HepG2 (cell line): Measurements from ENCODE around the gene GABRB1. TPM values are rescaled to one million over a fixed set of nuclear protein-coding genes. Genes with fewer than 3 reads are reported as not detected.

ENCODE experiments used
- ATAC-seq: fragments of 200-7000 bp; cut with Tn5 transposase; 3 replicates; pipeline ENCODE4 v1.9.1; 2020; ENCODE audit warnings: mild to moderate bottlenecking, moderate library complexity
- BruUV-seq: library from RNA; stranded (reverse); fragments of 400-500 nt; replicated peaks from 2 replicates; lab custom pipeline; 2021; lab: Mats Ljungman, UMichigan
- CTCF ChIA-PET: fragments of 300-600 bp; formaldehyde crosslinking; extraction: SDS; loops from one replicate; lab custom pipeline; 2021; ENCODE audit warnings: low total read pairs, inconsistent platforms, low intra/inter-chr PET ratio; lab: Yijun Ruan, JAX
- POLR2A ChIA-PET: fragments of 350-600 bp; sonication (Branson Sonifier 250); formaldehyde crosslinking; loops from one replicate; lab custom pipeline; 2020; ENCODE audit warnings: antibody characterized with exemption, inconsistent platforms; lab: Yijun Ruan, JAX
- DNase-seq: peaks from one replicate; pipeline ENCODE4 v3.0.0-alpha.2; 2015; ENCODE audit warnings: low spot score
- FAIRE-seq: peaks from 3 replicates; lab custom pipeline; 2011; peaks lifted over from hg19 to GRCh38; lab: Jason Lieb, UNC
- H2AFZ ChIP-seq: one replicate; pipeline ENCODE4 v1.6.1; 2011; ENCODE audit warnings: low read length, inconsistent platforms
- H3K27ac ChIP-seq: fragments of 300-600 bp; 3 replicates; pipeline ENCODE4 v1.8.0; 2011; ENCODE audit warnings: mixed run types, mild to moderate bottlenecking, mixed read lengths, low read length, inconsistent platforms; ENCODE audit not compliant: insufficient read depth; ENCODE audit errors: extremely low read length
- H3K27me3 ChIP-seq, 2 experiments: fragments of 200-600 bp in 1 of 2; 2 replicates in 1 of 2; 3 replicates in 1 of 2; pipeline versions ENCODE4 v1.6.0 to v1.8.0; 2011; ENCODE audit warnings: low read length in 2 of 2, mild to moderate bottlenecking in 2 of 2, moderate library complexity in 2 of 2, inconsistent platforms in 1 of 2; ENCODE audit not compliant: insufficient read depth in 2 of 2, control insufficient read depth in 1 of 2
- H3K36me3 ChIP-seq, 2 experiments: fragments of 200-600 bp in 1 of 2; replicated peaks in 1 of 2; 2 replicates in 1 of 2; 3 replicates in 1 of 2; pipeline versions ENCODE4 v1.5.1 to v1.8.0; 2011; ENCODE audit warnings: low read length in 2 of 2, inconsistent platforms in 1 of 2; ENCODE audit not compliant: insufficient read depth in 2 of 2, control insufficient read depth in 1 of 2
- H3K4me1 ChIP-seq: 2 replicates; pipeline ENCODE4 v1.5.1; 2012; ENCODE audit warnings: low read length, inconsistent platforms; ENCODE audit not compliant: insufficient read depth
- H3K4me2 ChIP-seq: 2 replicates; pipeline ENCODE4 v1.6.0; 2011; ENCODE audit warnings: low read depth, low read length, inconsistent platforms
- H3K4me3 ChIP-seq, 3 experiments: fragments of 200-600 bp in 1 of 3; sonication (generic), shearing (Covaris generic) in 1 of 3; replicated peaks in 1 of 3; 2 replicates each; pipeline ENCODE4 v1.5.1; 2011 to 2016; ENCODE audit warnings: low read length in 3 of 3, inconsistent platforms in 2 of 3, low read depth in 2 of 3, mild to moderate bottlenecking in 2 of 3, control low read depth in 1 of 3, mixed read lengths in 1 of 3; ENCODE audit not compliant: insufficient read depth in 1 of 3
- H3K79me2 ChIP-seq: one replicate; pipeline ENCODE4 v1.6.1; 2011; ENCODE audit warnings: low read length, inconsistent platforms; ENCODE audit not compliant: insufficient read depth
- H3K9ac ChIP-seq: 2 replicates; pipeline ENCODE4 v1.6.0; 2011; ENCODE audit warnings: mild to moderate bottlenecking, low read depth, low read length, inconsistent platforms; ENCODE audit not compliant: insufficient read depth
- H3K9me3 ChIP-seq: 2 replicates; pipeline ENCODE4 v1.5.1; 2012; ENCODE audit warnings: mild to moderate bottlenecking, low read length
- H4K20me1 ChIP-seq: 2 replicates; pipeline ENCODE4 v1.6.0; 2011; ENCODE audit warnings: inconsistent platforms, mild to moderate bottlenecking, low read length, moderate library complexity; ENCODE audit not compliant: insufficient read depth
- CSRNP1 ChIP-seq: sonication (generic); formaldehyde crosslinking; IDR thresholded peaks from 2 replicates; pipeline ENCODE4 v1.8.1; 2023; ENCODE audit warnings: mild to moderate bottlenecking, missing genetic modification reagents
- DMAP1 ChIP-seq: IDR thresholded peaks from 2 replicates; pipeline ENCODE4 v1.6.1; 2016
- EHMT2 ChIP-seq: fragments of 200-600 bp; sonication (generic); IDR thresholded peaks from 2 replicates; pipeline ENCODE4 v1.7.0; 2017; ENCODE audit warnings: antibody characterized with exemption, low read depth, low read length, borderline replicate concordance
- HMG20A ChIP-seq: IDR thresholded peaks from 2 replicates; pipeline ENCODE4 v1.6.1; 2016; ENCODE audit warnings: borderline replicate concordance
- KDM4B ChIP-seq: sonication (generic); formaldehyde crosslinking; IDR thresholded peaks from 2 replicates; pipeline ENCODE4 v1.4.0; 2020; ENCODE audit warnings: missing genetic modification reagents
- NCOR1 ChIP-seq: fragments of 200-600 bp; sonication (generic); IDR thresholded peaks from 2 replicates; pipeline ENCODE4 v1.7.0; 2017; ENCODE audit warnings: antibody characterized with exemption, low read length, borderline replicate concordance
- NFE2 ChIP-seq: sonication (generic); formaldehyde crosslinking; IDR thresholded peaks from 2 replicates; pipeline ENCODE4 v1.4.0; 2020; ENCODE audit warnings: missing genetic modification reagents
- PREB ChIP-seq: sonication (generic); formaldehyde crosslinking; IDR thresholded peaks from 2 replicates; pipeline ENCODE4 v1.4.0; 2020; ENCODE audit warnings: missing genetic modification reagents
- RBAK ChIP-seq: sonication (generic); formaldehyde crosslinking; IDR thresholded peaks from 2 replicates; pipeline ENCODE4 v1.5.1; 2020; ENCODE audit warnings: mild to moderate bottlenecking, missing genetic modification reagents
- SIN3B ChIP-seq: fragments of 150-350 bp; IDR thresholded peaks from 2 replicates; pipeline ENCODE4 v1.6.1; 2014; ENCODE audit warnings: low read length
- STAT5B ChIP-seq: sonication (generic); formaldehyde crosslinking; IDR thresholded peaks from 2 replicates; pipeline ENCODE4 v1.4.0; 2020; ENCODE audit warnings: missing genetic modification reagents
- TOE1 ChIP-seq: sonication (generic); formaldehyde crosslinking; IDR thresholded peaks from 2 replicates; pipeline ENCODE4 v1.4.0; 2020; ENCODE audit warnings: mild to moderate bottlenecking, missing genetic modification reagents
- ZNF546 ChIP-seq: sonication (generic); formaldehyde crosslinking; conservative IDR thresholded peaks from 2 replicates; pipeline ENCODE4 v1.8.1; 2023; ENCODE audit warnings: mild to moderate bottlenecking, missing genetic modification reagents
- ZNF562 ChIP-seq: sonication (generic); formaldehyde crosslinking; IDR thresholded peaks from 2 replicates; pipeline ENCODE4 v1.8.0; 2022; ENCODE audit warnings: missing genetic modification reagents, borderline replicate concordance
- ZNF577 ChIP-seq: sonication (generic); formaldehyde crosslinking; IDR thresholded peaks from 2 replicates; pipeline ENCODE4 v1.4.0; 2020; ENCODE audit warnings: mild to moderate bottlenecking, low read depth, missing genetic modification reagents, borderline replicate concordance
- ZSCAN21 ChIP-seq: sonication (generic); formaldehyde crosslinking; IDR thresholded peaks from 2 replicates; pipeline ENCODE4 v1.8.0; 2022; ENCODE audit warnings: mild to moderate bottlenecking, missing genetic modification reagents, moderate library complexity, borderline replicate concordance
- WGBS: methylation state at CpG from one replicate; pipeline ENCODE4 v1.1.6; 2017; ENCODE audit warnings: low lambda C conversion rate; 5-methylcytosine and 5-hydroxymethylcytosine counted together
- in situ Hi-C: cut with HindIII; loops from 2 replicates; pipeline ENCODE4 v1.10.0; 2017; ENCODE audit warnings: low pct_unique_long_range_greater_than_20kb; ENCODE audit not compliant: extremely low pct_ligation_motif_present
- intact Hi-C: fragments of 100-400 bp; cut with micrococcal nuclease; formaldehyde crosslinking; loops from one replicate; pipeline ENCODE4 v1.10.0; 2022; ENCODE audit not compliant: unreplicated experiment
- polyA plus RNA-seq, 8 experiments: library from polyadenylated mRNA; depleted of rRNA in 3 of 8; stranded (reverse) in 7 of 8; unstranded in 1 of 8; fragments of >200 nt; fragmentation: Illumina TruSeq in 4 of 8; extraction: Trizol in 4 of 8; gene quantifications; 2 replicates each; pipeline versions ENCODE4 v1.2.1 to v1.2.3, GENCODE V29; 2011 to 2016; ENCODE audit warnings: low read depth in 4 of 8, missing spikeins in 1 of 8, mixed read lengths in 1 of 8; ENCODE audit not compliant: insufficient read depth in 1 of 8
- total RNA-seq, 5 experiments: library from RNA; depleted of rRNA; stranded (reverse); fragments of >200 nt; fragmentation: Illumina TruSeq; extraction: Trizol; gene quantifications; 2 replicates each; pipeline ENCODE4 v1.2.3, GENCODE V29; 2016; ENCODE audit warnings: low read depth in 1 of 5
- TF ChIP-seq, protein P1 (sequence below): sonication (generic); formaldehyde crosslinking; IDR thresholded peaks from 2 replicates; pipeline ENCODE4 v1.8.1; 2023; ENCODE audit warnings: mild to moderate bottlenecking, missing genetic modification reagents, borderline replicate concordance

The GABRB1 gene
- total and polyA plus RNA-seq, 2 of the 13 experiments (the other 11 are each of a cell fraction or from before 2014, with no cell fraction given) = not detected

DNA sequence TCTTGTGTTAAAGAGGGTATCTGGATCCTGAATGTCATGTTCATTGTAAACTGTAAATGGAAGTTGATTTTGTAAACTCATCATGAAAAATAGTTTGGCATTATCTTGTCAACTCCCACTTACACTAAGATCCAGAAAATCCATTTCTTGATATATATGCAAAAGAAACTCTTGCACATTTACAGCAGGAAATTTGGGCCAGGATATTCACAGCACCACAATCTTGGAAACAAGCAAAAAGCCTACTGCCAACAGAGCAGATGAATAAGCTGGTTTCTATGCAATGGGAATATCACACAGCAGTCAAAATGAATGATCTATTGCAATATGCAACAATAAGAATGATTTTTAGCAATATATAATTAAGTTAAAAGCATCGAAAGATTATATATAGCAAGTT, 46.6 kb upstream of the GABRB1 start:
- DNase-seq = no peak
- no peak overlapping the region for H3K4me3 ChIP-seq
- CTCF ChIA-PET = no interaction called here
- H2AFZ ChIP-seq = no peak overlapping the region
- POLR2A ChIA-PET = no interaction called here
- in situ Hi-C loops (no loop called here), intact Hi-C loops (no loop called here)
- no peak for TF ChIP-seq SIN3B
- TF ChIP-seq NFE2 (CRISPR knock-in tag) = no peak
- no peak for TF ChIP-seq ZSCAN21 (CRISPR knock-in tag)
- no peak for TF ChIP-seq EHMT2
- no peak for TF ChIP-seq STAT5B (CRISPR knock-in tag)
- no peak for TF ChIP-seq ZNF577 (CRISPR knock-in tag)
- no peaks in the 10 kb centered on the region for H3K79me2 ChIP-seq
- WGBS = 0% methylated on average over 1 of the region's 1 CpG
- no TSS peak for BruUV-seq
- no peaks in the 10 kb centered on the region for H3K27me3 ChIP-seq
- ATAC-seq = no peak
- no peak overlapping the region for H3K9ac ChIP-seq
- H3K36me3 ChIP-seq = no peaks in the 10 kb centered on the region
- H4K20me1 ChIP-seq = no peaks in the 10 kb centered on the region
- no peak overlapping the region for H3K4me2 ChIP-seq
- no peak for FAIRE-seq
- H3K9me3 ChIP-seq = no peaks in the 10 kb centered on the region
- H3K4me1 ChIP-seq = no peaks in the 10 kb centered on the region
- H3K27ac ChIP-seq = no peak overlapping the region

GRCh38 chr4:46986922-46987638, 44.3 kb upstream of the GABRB1 start:
- Histone ChIP-seq H3K9ac (no peak overlapping the region), H4K20me1 (no peaks in the 10 kb centered on the region), H3K4me3 (no peak overlapping the region), H3K36me3 (no peaks in the 10 kb centered on the region), H2AFZ (no peak overlapping the region), H3K27ac (no peak overlapping the region), H3K9me3 (no peaks in the 10 kb centered on the region), H3K4me2 (no peak overlapping the region), H3K27me3 (0 out of 5 replicates have a peak, but pooled peaks cover 0 to 1% of the 10 kb centered on the region in 2 experiments), H3K79me2 (no peaks in the 10 kb centered on the region), H3K4me1 (no peaks in the 10 kb centered on the region)
- WGBS = 3% methylated on average over 3 of the region's 3 CpGs
- ATAC-seq (no peak), FAIRE-seq (no peak), DNase-seq (no peak)
- intact Hi-C loops (no loop called here), in situ Hi-C loops (no loop called here)
- CTCF ChIA-PET = no interaction called here
- no TSS peak for BruUV-seq
- POLR2A ChIA-PET = no interaction called here
- TF ChIP-seq DMAP1 (CRISPR knock-in tag) (no peak), RBAK (CRISPR knock-in tag) (no peak), KDM4B (CRISPR knock-in tag) (no peak), ZNF562 (no peak), ZNF546 (CRISPR knock-in tag) (no peak), TOE1 (CRISPR knock-in tag) (no peak), NCOR1 (no peak), HMG20A (CRISPR knock-in tag) (no peak), PREB (no peak), CSRNP1 (CRISPR knock-in tag) (no peak)
- TF ChIP-seq, protein P1, sequence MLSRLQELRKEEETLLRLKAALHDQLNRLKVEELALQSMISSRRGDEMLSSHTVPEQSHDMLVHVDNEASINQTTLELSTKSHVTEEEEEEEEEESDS (CRISPR knock-in tag) = no peak
